K562 (cell line): Measurements from ENCODE around the gene MTMR6. TPM values are rescaled to one million over a fixed set of nuclear protein-coding genes. Genes with fewer than 3 reads are reported as not detected.

ENCODE experiments used
- ASH1L ChIP-seq: fragments of 450-650 bp; IDR thresholded peaks from 2 replicates; pipeline ENCODE4 v1.6.1; 2018; ENCODE audit warnings: borderline replicate concordance, mild to moderate bottlenecking, low read depth; ENCODE audit not compliant: partially characterized antibody
- MITF ChIP-seq: IDR thresholded peaks from 2 replicates; pipeline ENCODE4 v1.6.1; 2014; ENCODE audit warnings: antibody characterized with exemption
- NCOR1 ChIP-seq: fragments of 450-650 bp; IDR thresholded peaks from 2 replicates; pipeline ENCODE4 v1.6.1; 2016; ENCODE audit warnings: mild to moderate bottlenecking, moderate library complexity
- RNF2 ChIP-seq: sonication (generic); IDR thresholded peaks from 2 replicates; pipeline ENCODE4 v1.6.1; 2016
- SETDB1 ChIP-seq: IDR thresholded peaks from one replicate; pipeline ENCODE4 v1.6.1; 2012; ENCODE audit warnings: low read length, control low read depth, inconsistent platforms
- ZNF717 ChIP-seq: fragments of 250-450 bp; sonication (Bioruptor Pico); IDR thresholded peaks from 2 replicates; pipeline ENCODE4 v1.5.0; 2021
- polyA plus RNA-seq, 8 experiments: library from polyadenylated mRNA; depleted of rRNA in 4 of 8; stranded (reverse) in 5 of 8; unstranded in 3 of 8; fragments of >200 nt; fragmentation: Nextera tagmentation in 2 of 8; fragmentation: Illumina TruSeq in 1 of 8; extraction: Ambion mirVana in 2 of 8; extraction: Trizol in 1 of 8; gene quantifications; 2 replicates each; pipeline versions ENCODE4 v1.2.1 to v1.2.3, GENCODE V29; 2011 to 2014; ENCODE audit warnings: inconsistent platforms in 1 of 8, missing spikeins in 1 of 8
- total RNA-seq, 7 experiments: library from RNA; depleted of rRNA in 6 of 7; stranded (reverse); fragments of >200 nt in 6 of 7; fragmentation: Illumina TruSeq in 2 of 7; extraction: Trizol in 2 of 7; gene quantifications; 2 replicates each; pipeline versions ENCODE4 v1.2.1 to v1.2.3, GENCODE V29; 2011 to 2021; ENCODE audit warnings: low replicate concordance in 1 of 7
- TF ChIP-seq, protein P1 (sequence below): fragments of 450-650 bp; conservative IDR thresholded peaks from 2 replicates; pipeline ENCODE4 v1.6.1; 2016; ENCODE audit warnings: missing genetic modification characterization, low read depth, mild to moderate bottlenecking, control low read depth, missing compliant biosample characterization
- TF ChIP-seq, protein P2 (sequence below), 3 experiments: fragments of 200-800 bp in 1 of 3; sonication (Bioruptor generic) in 1 of 3; sonication (generic) in 1 of 3; formaldehyde crosslinking in 1 of 3; IDR thresholded peaks; 2 replicates each; pipeline versions ENCODE4 v1.6.1 to v1.8.0; 2016 to 2022; ENCODE audit warnings: mild to moderate bottlenecking in 2 of 3, missing compliant biosample characterization in 2 of 3, missing genetic modification characterization in 2 of 3, missing genetic modification reagents in 1 of 3

The MTMR6 gene
- total and polyA plus RNA-seq, 9 of the 15 experiments (the other 6 are each of a cell fraction or from before 2014, with no cell fraction given) = 3.9 to 10.8 (median 7.7) TPM

DNA sequence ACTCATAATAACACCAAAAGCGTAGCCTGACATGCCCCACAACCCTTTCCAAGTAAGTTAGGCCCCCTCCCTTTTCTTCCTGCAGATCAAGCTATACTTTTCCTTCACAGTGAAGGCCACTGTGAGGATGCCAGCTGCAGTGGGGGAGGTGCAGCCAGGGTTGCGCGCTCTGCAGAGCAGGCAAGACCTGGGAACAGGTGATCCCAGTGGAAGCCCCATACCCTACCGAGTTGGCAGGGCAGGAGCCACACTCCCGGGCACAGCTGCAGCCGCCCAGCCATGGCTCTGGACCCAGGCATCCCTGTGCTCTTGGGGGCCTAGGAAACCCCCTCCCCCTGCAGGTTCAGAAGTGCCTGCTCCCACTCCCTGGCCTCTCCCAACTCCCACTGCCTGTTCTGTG is 18.7 kb downstream of the MTMR6 start (continued):
- TF ChIP-seq NCOR1 (no peak), RNF2 (no peak), ZNF717 (CRISPR knock-in tag) (no peak), MITF (no peak), ASH1L (no peak), SETDB1 (no peak)
- TF ChIP-seq, protein P1, sequence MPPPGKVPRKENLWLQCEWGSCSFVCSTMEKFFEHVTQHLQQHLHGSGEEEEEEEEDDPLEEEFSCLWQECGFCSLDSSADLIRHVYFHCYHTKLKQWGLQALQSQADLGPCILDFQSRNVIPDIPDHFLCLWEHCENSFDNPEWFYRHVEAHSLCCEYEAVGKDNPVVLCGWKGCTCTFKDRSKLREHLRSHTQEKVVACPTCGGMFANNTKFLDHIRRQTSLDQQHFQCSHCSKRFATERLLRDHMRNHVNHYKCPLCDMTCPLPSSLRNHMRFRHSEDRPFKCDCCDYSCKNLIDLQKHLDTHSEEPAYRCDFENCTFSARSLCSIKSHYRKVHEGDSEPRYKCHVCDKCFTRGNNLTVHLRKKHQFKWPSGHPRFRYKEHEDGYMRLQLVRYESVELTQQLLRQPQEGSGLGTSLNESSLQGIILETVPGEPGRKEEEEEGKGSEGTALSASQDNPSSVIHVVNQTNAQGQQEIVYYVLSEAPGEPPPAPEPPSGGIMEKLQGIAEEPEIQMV (tag) = no peak
- TF ChIP-seq, protein P2, sequence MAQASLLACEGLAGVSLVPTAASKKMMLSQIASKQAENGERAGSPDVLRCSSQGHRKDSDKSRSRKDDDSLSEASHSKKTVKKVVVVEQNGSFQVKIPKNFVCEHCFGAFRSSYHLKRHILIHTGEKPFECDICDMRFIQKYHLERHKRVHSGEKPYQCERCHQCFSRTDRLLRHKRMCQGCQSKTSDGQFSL (CRISPR knock-in tag; IDR thresholded peaks at IDR 0.05) = no peak
- TF ChIP-seq, protein P2 (tag; IDR thresholded peaks at IDR 0.05) = no peak
- TF ChIP-seq, all 486 proteins: peak for 0
